Spleen (tissue), 11 donors: ENCODE measurements around the gene EPN3. TPM values are rescaled to one million over a fixed set of nuclear protein-coding genes. Genes with fewer than 3 reads are reported as not detected.

ENCODE experiments used
- DNase-seq: peaks from one replicate; pipeline ENCODE4 v3.0.0-alpha.2; 2020
- H3K27ac ChIP-seq, 8 donors: fragments of 200-600 bp; sonication (generic) in 7 of 8; 1 replicate in 4 of 8; 2 replicates in 4 of 8; pipeline versions ENCODE4 v1.5.0 to v1.8.0; 2016 to 2021; ENCODE audit warnings: inconsistent platforms in 4 of 8, mild to moderate bottlenecking in 4 of 8, moderate library complexity in 1 of 8
- H3K27me3 ChIP-seq, 7 donors: fragments of 200-600 bp; sonication (generic) in 6 of 7; replicated peaks in 1 of 7; 1 replicate in 4 of 7; 2 replicates in 3 of 7; pipeline versions ENCODE4 v1.5.0 to v1.8.0; 2016 to 2021; ENCODE audit warnings: inconsistent platforms in 3 of 7, mild to moderate bottlenecking in 1 of 7
- H3K36me3 ChIP-seq, 6 donors: fragments of 200-600 bp; sonication (generic) in 5 of 6; 1 replicate in 4 of 6; 2 replicates in 2 of 6; pipeline versions ENCODE4 v1.5.0 to v1.8.0; 2016 to 2021; ENCODE audit warnings: inconsistent platforms in 2 of 6
- H3K4me1 ChIP-seq, 6 donors: fragments of 200-600 bp; sonication (generic) in 5 of 6; 1 replicate in 3 of 6; 2 replicates in 3 of 6; pipeline versions ENCODE4 v1.5.0 to v1.8.0; 2016 to 2021; ENCODE audit warnings: inconsistent platforms in 3 of 6
- H3K4me3 ChIP-seq, 8 donors: fragments of 200-600 bp; sonication (generic) in 7 of 8; 1 replicate in 4 of 8; 2 replicates in 4 of 8; pipeline versions ENCODE4 v1.5.0 to v1.8.0; 2016 to 2021; ENCODE audit warnings: inconsistent platforms in 4 of 8, mild to moderate bottlenecking in 4 of 8, moderate library complexity in 2 of 8
- H3K9me3 ChIP-seq, 8 donors: fragments of 200-600 bp; sonication (generic) in 7 of 8; 1 replicate in 4 of 8; 2 replicates in 4 of 8; pipeline versions ENCODE4 v1.5.0 to v1.8.0; 2016 to 2021; ENCODE audit warnings: inconsistent platforms in 4 of 8
- CTCF ChIP-seq, 11 experiments: fragments of 200-600 bp in 7 of 11; fragments of 450-650 bp in 4 of 11; sonication (generic) in 4 of 11; IDR thresholded peaks in 8 of 11; conservative IDR thresholded peaks in 3 of 11; 1 replicate in 7 of 11; 2 replicates in 4 of 11; pipeline versions ENCODE4 v1.4.0 to v1.8.0; 2016 to 2021; ENCODE audit warnings: antibody characterized with exemption in 11 of 11, inconsistent platforms in 4 of 11, mild to moderate bottlenecking in 1 of 11
- POLR2A ChIP-seq, 3 donors: fragments of 450-650 bp; IDR thresholded peaks; one replicate each; pipeline ENCODE4 v1.5.1; 2017; ENCODE audit warnings: antibody characterized with exemption in 3 of 3, mild to moderate bottlenecking in 1 of 3
- POLR2AphosphoS5 ChIP-seq, 3 donors: sonication (generic); formaldehyde crosslinking; IDR thresholded peaks; one replicate each; pipeline ENCODE4 v1.5.1; 2017; ENCODE audit warnings: antibody characterized with exemption in 3 of 3
- WGBS, 5 donors: extraction: QIAGEN DNeasy Blood & Tissue Kit in 3 of 5; methylation state at CpG; one replicate each; pipeline versions ENCODE4 v1.1.5 to v1.1.7; 2013 to 2018; 5-methylcytosine and 5-hydroxymethylcytosine counted together
- intact Hi-C: fragments of 100-400 bp; cut with DNase I; formaldehyde crosslinking; loops from one replicate; pipeline ENCODE4 v1.15.0; 2023; ENCODE audit warnings: low total_unique reads
- polyA plus RNA-seq, 3 donors: library from polyadenylated mRNA; stranded (reverse); fragments of 200-250 nt; gene quantifications; one replicate each; pipeline ENCODE4 v1.2.1, GENCODE V29; 2013
- total RNA-seq, 7 donors: library from RNA; depleted of rRNA in 3 of 7; stranded (reverse); fragments of >200 nt in 3 of 7; fragmentation: NEBNext Ultra II Directional in 4 of 7; extraction: Animal tissue kit (Norgen Biotek cat#: 25700) in 4 of 7; gene quantifications; one replicate each; pipeline versions ENCODE4 v1.1.0 to v1.2.1, GENCODE V29; 2016 to 2021
- donor health status: healthy with polysubstance abuse.
- donor health status: DM: no; HTN: no; CAD: no; lungs with moderate emphysema.
- donor health status: DM: no; HTN: no; CAD: no.
- donor health status: Bipolar disorder and iron deficiency.
- donor health status: healthy.
- donor health status: DM: no; HTN: no; CAD: no.
- donor health status: DM: yes; HTN: yes; CAD: no.

Gene EPN3
- total and polyA plus RNA-seq, 10 donors: 0.02 to 0.16 TPM; not detected in 8

- H3K27me3 ChIP-seq: peaks cover 0 to 11% (median 0%) of the 10 kb centered on the region in 7 donors
- no peaks in the 10 kb centered on the region for H3K36me3 ChIP-seq
- H3K27ac ChIP-seq: peak overlapping the region in 7 of 8 donors; percentile 53 to 83 (median 70)
- DNase-seq: peak; percentile 97
- TF ChIP-seq POLR2A (IDR thresholded peaks at IDR 0.05) (no peak), POLR2AphosphoS5 (IDR thresholded peaks at IDR 0.05) (peak; percentile 78 to 82 (median 81)), CTCF (IDR thresholded peaks at IDR 0.05 in 8 of 11, conservative IDR thresholded peaks at IDR 0.05 in 3 of 11) (peak in 4 of 11 experiments; percentile 20 to 46 (median 33))
- peak overlapping the region; percentile 57 to 74 (median 64) for H3K4me3 ChIP-seq
- 2 to 4% (median 2%) methylated on average over 35 to 82 of the region's 82 CpGs for WGBS, 5 donors
- intact Hi-C loops: loop anchor here (10.0 kb wide), 1 partner anchor 303 kb away; no protein-coding TSS in a partner anchor
- H3K4me1 ChIP-seq: peaks cover 11 to 36% (median 23%) of the 10 kb centered on the region in 6 donors
- H3K9me3 ChIP-seq: no peaks in the 10 kb centered on the region
These were observed 9.5 kb downstream of the EPN3 start for GRCh38 chr17:50541716-50542688.

- 85 to 91% (median 88%) methylated on average over 16 of the region's 16 CpGs for WGBS, 5 donors
- TF ChIP-seq CTCF (IDR thresholded peaks at IDR 0.05 in 8 of 11, conservative IDR thresholded peaks at IDR 0.05 in 3 of 11) (no peak), POLR2A (IDR thresholded peaks at IDR 0.05) (no peak), POLR2AphosphoS5 (IDR thresholded peaks at IDR 0.05) (no peak)
- H3K36me3 ChIP-seq: no peaks in the 10 kb centered on the region
- DNase-seq: no peak
- peak overlapping the region in 1 of 8 donors; percentile 79 for H3K27ac ChIP-seq
- H3K27me3 ChIP-seq: peaks cover 0 to 11% (median 0%) of the 10 kb centered on the region in 7 donors
- peak overlapping the region in 1 of 8 donors; percentile 74 for H3K4me3 ChIP-seq
- peaks cover 17 to 46% (median 33%) of the 10 kb centered on the region in 6 donors for H3K4me1 ChIP-seq
- H3K9me3 ChIP-seq: no peaks in the 10 kb centered on the region
- intact Hi-C loops: loop anchor here (10.0 kb wide), 1 partner anchor 302 kb away; no protein-coding TSS in a partner anchor
These were observed 10.6 kb downstream of the EPN3 start for GRCh38 chr17:50542795-50543774.

GRCh38 chr17:50544516-50544915 lies 12.0 kb downstream of the EPN3 start:
- Histone ChIP-seq H3K27ac (no peak overlapping the region), H3K4me1 (peaks cover 17 to 51% (median 35%) of the 10 kb centered on the region in 6 donors), H3K9me3 (no peaks in the 10 kb centered on the region), H3K4me3 (no peak overlapping the region), H3K27me3 (peaks cover 0 to 11% (median 0%) of the 10 kb centered on the region in 7 donors), H3K36me3 (peaks cover 0 to 12% (median 0%) of the 10 kb centered on the region in 6 donors)
- TF ChIP-seq POLR2A (IDR thresholded peaks at IDR 0.05): no peak
- no peak for TF ChIP-seq CTCF (IDR thresholded peaks at IDR 0.05 in 8 of 11, conservative IDR thresholded peaks at IDR 0.05 in 3 of 11)
- intact Hi-C loops: loop anchor here (10.0 kb wide), 1 partner anchor 300 kb away; no protein-coding TSS in a partner anchor
- DNase-seq: no peak
- 48 to 57% (median 52%) methylated on average over 7 of the region's 7 CpGs for WGBS, 5 donors
